Measurements from ENCODE around the gene SLC6A11.

Gene SLC6A11

DNA sequence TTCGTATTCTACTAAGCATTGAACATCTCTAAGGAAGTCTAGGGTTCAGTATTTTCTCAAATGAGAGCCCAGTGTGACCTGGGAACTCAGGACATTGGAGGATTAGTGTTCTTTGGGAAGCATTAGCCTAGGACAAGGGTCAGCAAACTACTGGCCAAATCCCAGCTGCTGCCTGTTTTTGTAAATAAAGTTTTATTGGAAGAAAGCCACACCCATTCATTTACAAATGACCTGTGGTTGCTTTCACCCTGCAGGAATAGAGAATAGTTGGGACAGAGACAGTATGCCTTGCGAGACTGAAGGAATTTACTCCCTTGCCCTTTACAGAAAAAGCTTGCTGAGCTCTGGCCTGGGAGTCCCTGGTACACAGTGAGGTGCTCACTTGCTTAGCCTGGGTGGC, 20.6 kb downstream of the SLC6A11 start:
- H3K27me3 ChIP-seq (ENCODE audit: low read depth): peaks cover 12% of the 10 kb centered on the region
- no peaks in the 10 kb centered on the region for H3K4me1 ChIP-seq
- in situ Hi-C loops (cut with MboI; ENCODE audit: low sequenced_read_pairs): no loop called here
- H3K9me3 ChIP-seq: no peaks in the 10 kb centered on the region
- no peak overlapping the region for H3K4me3 ChIP-seq
- no peaks in the 10 kb centered on the region for H3K36me3 ChIP-seq (replicated peaks)
- no peak for DNase-seq (ENCODE audit: low spot score in 2 of 2)

- H3K27me3 ChIP-seq (ENCODE audit: low read depth): peaks cover 10% of the 10 kb centered on the region
- no peak for DNase-seq (ENCODE audit: low spot score in 2 of 2)
- no peaks in the 10 kb centered on the region for H3K4me1 ChIP-seq
- H3K36me3 ChIP-seq (replicated peaks): no peaks in the 10 kb centered on the region
- in situ Hi-C loops (cut with MboI; ENCODE audit: low sequenced_read_pairs): no loop called here
- no peak overlapping the region for H3K4me3 ChIP-seq
- no peaks in the 10 kb centered on the region for H3K9me3 ChIP-seq
These were observed 21.8 kb downstream of the SLC6A11 start for GRCh38 chr3:10837849-10838248.

GRCh38 chr3:10839167-10839566, 23.1 kb downstream of the SLC6A11 start:
- peaks cover 2% of the 10 kb centered on the region; the same call in 1 of the 2 replicates for H3K27me3 ChIP-seq (ENCODE audit: low read depth)
- H3K36me3 ChIP-seq (replicated peaks): no peaks in the 10 kb centered on the region
- no peak overlapping the region for H3K4me3 ChIP-seq
- DNase-seq (ENCODE audit: low spot score in 2 of 2): no peak
- H3K9me3 ChIP-seq: no peaks in the 10 kb centered on the region
- in situ Hi-C loops (cut with MboI; ENCODE audit: low sequenced_read_pairs): no loop called here
- no peaks in the 10 kb centered on the region for H3K4me1 ChIP-seq

DNA sequence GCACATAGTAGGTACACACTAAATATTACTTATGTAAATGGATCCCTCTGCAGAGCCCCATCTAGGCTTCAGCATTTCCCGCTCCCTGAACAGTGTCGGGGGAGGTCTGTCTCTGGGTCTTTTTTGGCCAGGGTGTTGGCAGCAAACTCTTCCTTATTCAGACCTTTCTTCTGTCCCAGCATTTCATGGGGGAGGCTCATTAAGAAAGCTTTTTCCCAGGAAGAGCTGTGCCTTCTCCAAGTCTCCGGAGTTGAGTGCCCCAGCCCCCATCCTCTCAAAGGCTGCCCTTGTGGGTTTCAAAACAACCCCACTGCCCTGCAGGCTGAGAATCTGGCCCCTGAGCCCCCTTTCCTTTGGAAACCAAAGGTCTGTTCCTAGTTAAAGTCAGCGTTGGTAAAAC, 25.1 kb downstream of the SLC6A11 start:
- in situ Hi-C loops (cut with MboI; ENCODE audit: low sequenced_read_pairs): no loop called here
- H3K9me3 ChIP-seq: no peaks in the 10 kb centered on the region
- H3K4me3 ChIP-seq: no peak overlapping the region
- no peak for DNase-seq (ENCODE audit: low spot score in 2 of 2)
- H3K36me3 ChIP-seq (replicated peaks): no peaks in the 10 kb centered on the region
- H3K27me3 ChIP-seq (ENCODE audit: low read depth): peaks cover 1% of the 10 kb centered on the region; the same call in 1 of the 2 replicates
- H3K4me1 ChIP-seq: no peaks in the 10 kb centered on the region

- H3K9me3 ChIP-seq: no peaks in the 10 kb centered on the region
- H3K36me3 ChIP-seq (replicated peaks): no peaks in the 10 kb centered on the region
- in situ Hi-C loops (cut with MboI; ENCODE audit: low sequenced_read_pairs): no loop called here
- DNase-seq (ENCODE audit: low spot score in 2 of 2): no peak
- H3K27me3 ChIP-seq (ENCODE audit: low read depth): no peaks in the 10 kb centered on the region
- no peak overlapping the region for H3K4me3 ChIP-seq
- H3K4me1 ChIP-seq: no peaks in the 10 kb centered on the region
These were observed 27.4 kb downstream of the SLC6A11 start for GRCh38 chr3:10843378-10843777.

GRCh38 chr3:10845001-10845761, 29.2 kb downstream of the SLC6A11 start:
- no peak for DNase-seq (ENCODE audit: low spot score in 2 of 2)
- Histone ChIP-seq H3K27me3 (ENCODE audit: low read depth) (no peaks in the 10 kb centered on the region), H3K36me3 (replicated peaks) (no peaks in the 10 kb centered on the region), H3K4me1 (no peaks in the 10 kb centered on the region), H3K4me3 (no peak overlapping the region), H3K9me3 (no peaks in the 10 kb centered on the region)
- in situ Hi-C loops (cut with MboI; ENCODE audit: low sequenced_read_pairs): no loop called here

DNA sequence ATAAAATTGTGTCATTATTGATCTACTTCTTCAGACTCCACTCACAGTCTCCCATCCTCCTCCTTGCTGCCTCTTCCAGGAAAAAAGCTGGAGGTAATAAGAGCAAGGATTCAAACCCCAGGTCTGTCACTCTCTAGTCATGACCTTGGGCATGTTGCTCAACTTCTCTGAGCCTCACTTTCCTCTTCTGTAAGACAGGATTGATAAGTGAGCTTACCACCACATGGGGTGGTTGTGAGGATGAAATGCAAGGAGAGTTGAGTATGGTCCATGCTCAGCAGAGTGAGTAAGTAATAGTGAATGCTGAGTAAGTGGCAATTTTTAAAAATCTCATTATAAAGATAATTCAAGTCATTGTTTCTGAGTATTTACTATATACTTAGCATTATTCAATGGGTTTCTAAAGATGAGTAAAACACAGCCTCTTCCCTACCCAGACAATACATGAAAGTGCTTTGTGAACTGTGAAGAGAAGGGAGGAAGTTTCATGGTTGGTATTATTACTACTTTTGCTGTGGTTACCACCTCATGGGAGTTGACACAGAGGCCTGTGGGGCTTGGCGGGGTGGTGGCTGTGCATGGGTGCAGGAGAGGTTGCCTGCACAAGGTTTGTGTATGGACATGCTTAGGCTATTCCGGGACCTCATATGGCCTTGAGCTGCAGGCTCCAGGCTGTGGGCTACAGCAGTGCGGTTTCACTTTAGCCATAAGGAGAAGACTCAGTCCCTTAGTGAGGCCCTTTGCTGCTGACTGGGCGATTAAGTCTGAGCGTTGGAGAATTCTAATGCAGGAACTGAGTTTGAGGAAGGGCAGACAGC, 30.0 kb downstream of the SLC6A11 start:
- in situ Hi-C loops (cut with MboI; ENCODE audit: low sequenced_read_pairs): no loop called here
- H3K36me3 ChIP-seq (replicated peaks): no peaks in the 10 kb centered on the region
- no peaks in the 10 kb centered on the region for H3K9me3 ChIP-seq
- no peak for DNase-seq (ENCODE audit: low spot score in 2 of 2)
- no peaks in the 10 kb centered on the region for H3K4me1 ChIP-seq
- no peak overlapping the region for H3K4me3 ChIP-seq
- H3K27me3 ChIP-seq (ENCODE audit: low read depth): no peaks in the 10 kb centered on the region

DNA sequence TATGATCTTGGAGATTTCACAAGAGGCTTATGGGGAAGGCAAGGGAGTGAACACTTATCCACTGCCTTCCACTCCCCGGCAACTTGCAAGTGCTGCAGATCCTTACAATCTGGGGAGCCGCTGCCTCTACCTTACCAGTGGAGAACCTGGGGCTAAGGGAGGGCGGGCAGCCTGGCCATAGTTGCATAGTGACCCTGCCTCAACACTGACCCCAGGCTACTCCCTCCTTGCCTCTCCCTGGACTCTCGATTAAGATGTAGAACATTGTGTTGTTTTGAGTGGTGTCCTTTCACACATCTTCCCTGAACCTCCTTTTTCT, 30.6 kb downstream of the SLC6A11 start:
- DNase-seq (ENCODE audit: low spot score in 2 of 2): no peak
- no peaks in the 10 kb centered on the region for H3K9me3 ChIP-seq
- H3K27me3 ChIP-seq (ENCODE audit: low read depth): no peaks in the 10 kb centered on the region
- in situ Hi-C loops (cut with MboI; ENCODE audit: low sequenced_read_pairs): no loop called here
- H3K36me3 ChIP-seq (replicated peaks): no peaks in the 10 kb centered on the region
- no peaks in the 10 kb centered on the region for H3K4me1 ChIP-seq
- no peak overlapping the region for H3K4me3 ChIP-seq

- Histone ChIP-seq H3K4me1 (no peaks in the 10 kb centered on the region), H3K27me3 (ENCODE audit: low read depth) (no peaks in the 10 kb centered on the region), H3K9me3 (no peaks in the 10 kb centered on the region), H3K36me3 (replicated peaks) (no peaks in the 10 kb centered on the region), H3K4me3 (no peak overlapping the region)
- in situ Hi-C loops (cut with MboI; ENCODE audit: low sequenced_read_pairs): no loop called here
- no peak for DNase-seq (ENCODE audit: low spot score in 2 of 2)
These were observed 32.2 kb downstream of the SLC6A11 start for GRCh38 chr3:10848261-10848660.

DNA sequence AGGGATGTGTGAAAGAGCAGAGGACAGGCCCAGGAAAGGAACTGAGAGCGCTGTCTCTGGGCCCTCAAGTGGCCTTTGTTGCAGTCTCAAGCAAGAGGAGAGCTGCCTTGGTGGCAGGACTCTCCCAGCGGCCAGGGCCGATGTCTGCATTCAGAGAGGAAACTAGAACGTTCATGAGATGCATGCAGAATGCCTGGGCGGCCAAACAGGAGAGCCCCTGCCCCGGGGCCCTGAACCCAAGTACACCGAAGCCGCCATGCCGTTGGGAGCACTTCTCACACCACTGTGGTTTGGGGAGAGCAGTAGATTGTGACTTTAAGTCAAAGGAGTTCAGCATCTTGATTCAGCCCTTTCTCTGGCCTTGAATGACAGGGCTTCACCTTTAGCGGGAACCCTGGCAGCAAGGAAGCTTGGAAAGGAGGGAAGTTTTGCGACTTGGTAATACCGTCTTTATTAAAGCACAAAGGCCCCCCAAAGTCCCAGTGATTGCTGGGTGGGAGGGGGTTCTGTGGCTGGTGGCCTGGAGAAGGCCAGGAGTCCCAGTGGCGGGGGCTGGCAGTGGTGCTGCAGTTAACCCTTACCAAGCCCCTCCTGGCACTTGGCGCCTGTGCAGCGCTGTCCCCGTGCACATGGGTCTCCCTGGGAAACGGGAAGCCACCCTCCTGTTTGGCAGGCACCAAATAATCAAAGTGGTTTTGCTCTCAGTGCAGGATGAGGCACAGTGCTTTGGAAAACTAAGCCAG, 36.2 kb downstream of the SLC6A11 start:
- no peak overlapping the region for H3K4me3 ChIP-seq
- no peaks in the 10 kb centered on the region for H3K4me1 ChIP-seq
- H3K27me3 ChIP-seq (ENCODE audit: low read depth): no peaks in the 10 kb centered on the region
- in situ Hi-C loops (cut with MboI; ENCODE audit: low sequenced_read_pairs): no loop called here
- no peaks in the 10 kb centered on the region for H3K36me3 ChIP-seq (replicated peaks)
- H3K9me3 ChIP-seq: no peaks in the 10 kb centered on the region
- no peak for DNase-seq (ENCODE audit: low spot score in 2 of 2)

DNA sequence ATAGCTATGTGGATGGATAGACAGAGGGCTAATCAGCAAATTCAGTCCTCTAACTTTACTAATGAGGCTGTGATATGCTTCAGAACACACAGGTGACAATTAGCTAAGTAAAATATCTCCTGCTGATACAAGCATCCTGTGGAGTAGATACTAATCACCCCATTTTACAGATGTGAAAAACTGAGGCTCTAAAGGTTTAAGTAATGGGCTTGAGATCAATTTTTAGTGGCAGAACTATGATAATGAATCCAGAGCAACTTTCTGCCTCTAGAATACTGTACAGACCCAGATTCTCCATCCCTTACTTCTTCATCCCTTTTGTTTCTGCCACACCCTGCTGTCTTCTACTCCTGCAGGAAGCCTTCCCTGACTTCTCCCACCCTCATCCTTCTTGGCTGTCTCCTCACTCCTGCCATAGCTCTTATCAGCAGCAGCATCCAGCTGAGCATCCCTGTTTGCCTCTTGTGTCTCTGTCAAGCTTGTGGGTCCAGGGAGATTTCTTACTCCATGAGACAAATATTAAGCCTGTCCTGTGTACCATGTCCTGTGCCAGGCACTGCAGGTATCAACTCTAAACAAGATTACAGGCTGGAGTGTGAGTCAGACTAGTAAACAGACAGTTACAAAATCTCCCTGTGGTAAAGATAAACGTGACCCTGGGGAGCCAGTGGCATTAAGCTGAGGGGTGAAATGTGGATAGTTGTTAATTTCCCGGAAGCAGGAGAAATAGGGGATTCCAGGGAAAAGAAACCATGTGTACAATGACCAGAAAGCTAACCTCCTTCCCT, 39.2 kb downstream of the SLC6A11 start:
- H3K9me3 ChIP-seq: no peaks in the 10 kb centered on the region
- H3K36me3 ChIP-seq (replicated peaks): no peaks in the 10 kb centered on the region
- no peak overlapping the region for H3K4me3 ChIP-seq
- H3K27me3 ChIP-seq (ENCODE audit: low read depth): no peaks in the 10 kb centered on the region
- in situ Hi-C loops (cut with MboI; ENCODE audit: low sequenced_read_pairs): no loop called here
- H3K4me1 ChIP-seq: no peaks in the 10 kb centered on the region
- DNase-seq (ENCODE audit: low spot score in 2 of 2): no peak

GRCh38 chr3:10855871-10856662, 40.0 kb downstream of the SLC6A11 start:
- H3K27me3 ChIP-seq (ENCODE audit: low read depth): no peaks in the 10 kb centered on the region
- no peaks in the 10 kb centered on the region for H3K4me1 ChIP-seq
- in situ Hi-C loops (cut with MboI; ENCODE audit: low sequenced_read_pairs): no loop called here
- H3K4me3 ChIP-seq: no peak overlapping the region
- H3K9me3 ChIP-seq: no peaks in the 10 kb centered on the region
- DNase-seq (ENCODE audit: low spot score in 2 of 2): no peak
- no peaks in the 10 kb centered on the region for H3K36me3 ChIP-seq (replicated peaks)

GRCh38 chr3:10857235-10857634, 41.2 kb downstream of the SLC6A11 start:
- Histone ChIP-seq H3K4me1 (no peaks in the 10 kb centered on the region), H3K9me3 (no peaks in the 10 kb centered on the region), H3K4me3 (no peak overlapping the region), H3K27me3 (ENCODE audit: low read depth) (no peaks in the 10 kb centered on the region), H3K36me3 (replicated peaks) (no peaks in the 10 kb centered on the region)
- DNase-seq (ENCODE audit: low spot score in 2 of 2): no peak
- in situ Hi-C loops (cut with MboI; ENCODE audit: low sequenced_read_pairs): no loop called here

All from HAP-1 (cell line).